ENCODE data around the gene LRRC72. TPM values are rescaled to one million over a fixed set of nuclear protein-coding genes. Genes with fewer than 3 reads are reported as not detected.

The LRRC72 gene
- total RNA-seq, 1 donor from 2014 or later, result not detected

DNA sequence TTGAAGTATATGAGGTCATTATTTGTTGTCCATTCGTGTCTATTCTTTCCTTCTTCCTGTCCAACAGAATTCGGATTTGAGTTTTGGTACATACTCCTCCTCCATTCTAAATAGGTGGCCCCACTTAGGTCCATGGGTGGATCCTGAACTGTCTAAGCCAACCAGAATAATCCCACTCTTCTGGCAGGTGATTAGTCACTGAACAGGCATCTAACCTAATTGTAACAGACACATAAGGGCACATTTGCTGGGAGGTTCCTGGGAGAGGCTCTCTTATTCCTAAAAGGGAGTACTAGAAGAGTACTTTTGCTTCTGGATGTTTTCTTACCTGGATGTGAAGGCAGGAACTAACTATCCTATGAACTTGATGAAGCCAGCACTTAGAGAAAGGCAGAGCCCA lies 16.8 kb downstream of the LRRC72 start:
- intact Hi-C loops (cut with DNase I), result no loop called here
- H3K4me3 ChIP-seq, result no peak overlapping the region
- ATAC-seq, result no peak

DNA sequence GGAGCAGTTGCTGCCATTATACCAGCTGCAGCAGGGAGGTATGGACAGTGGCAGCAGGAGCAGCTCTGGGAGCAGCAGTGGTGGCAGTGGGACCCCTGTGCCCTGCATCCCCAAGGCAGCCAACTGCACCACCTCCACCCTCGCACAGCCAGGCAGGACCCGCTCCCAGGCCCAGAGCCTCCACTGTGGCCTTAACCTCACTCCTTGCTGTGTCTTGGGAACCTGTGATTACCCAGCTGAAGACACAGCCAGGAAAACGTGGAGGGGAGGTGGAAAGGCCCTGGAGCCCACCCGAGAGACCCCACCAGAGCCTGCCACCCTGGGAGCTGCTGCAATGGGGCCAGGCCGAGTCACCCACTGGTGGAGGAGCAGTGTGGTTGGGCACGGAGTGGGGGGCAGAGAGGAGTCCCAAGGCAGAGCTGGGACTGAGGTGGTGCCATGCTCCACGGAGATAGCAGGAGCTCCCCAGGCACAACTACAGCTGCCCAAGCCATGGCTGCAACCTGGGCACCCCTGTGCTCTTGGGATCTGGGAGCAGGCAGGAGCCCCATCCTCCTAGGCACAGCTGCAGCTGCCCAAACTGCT lies 20.4 kb downstream of the LRRC72 start:
- Histone ChIP-seq H3K27ac (no peak overlapping the region), H3K27me3 (ENCODE audit: low read depth) (no peaks in the 10 kb centered on the region), H3K9me3 (no peaks in the 10 kb centered on the region), H3K4me1 (no peaks in the 10 kb centered on the region), H3K36me3 (no peaks in the 10 kb centered on the region), H3K4me3 (no peak overlapping the region)
- DNase-seq (no peak), ATAC-seq (peak in 1 of 2 donors; percentile 15)
- TF ChIP-seq, protein P1, sequence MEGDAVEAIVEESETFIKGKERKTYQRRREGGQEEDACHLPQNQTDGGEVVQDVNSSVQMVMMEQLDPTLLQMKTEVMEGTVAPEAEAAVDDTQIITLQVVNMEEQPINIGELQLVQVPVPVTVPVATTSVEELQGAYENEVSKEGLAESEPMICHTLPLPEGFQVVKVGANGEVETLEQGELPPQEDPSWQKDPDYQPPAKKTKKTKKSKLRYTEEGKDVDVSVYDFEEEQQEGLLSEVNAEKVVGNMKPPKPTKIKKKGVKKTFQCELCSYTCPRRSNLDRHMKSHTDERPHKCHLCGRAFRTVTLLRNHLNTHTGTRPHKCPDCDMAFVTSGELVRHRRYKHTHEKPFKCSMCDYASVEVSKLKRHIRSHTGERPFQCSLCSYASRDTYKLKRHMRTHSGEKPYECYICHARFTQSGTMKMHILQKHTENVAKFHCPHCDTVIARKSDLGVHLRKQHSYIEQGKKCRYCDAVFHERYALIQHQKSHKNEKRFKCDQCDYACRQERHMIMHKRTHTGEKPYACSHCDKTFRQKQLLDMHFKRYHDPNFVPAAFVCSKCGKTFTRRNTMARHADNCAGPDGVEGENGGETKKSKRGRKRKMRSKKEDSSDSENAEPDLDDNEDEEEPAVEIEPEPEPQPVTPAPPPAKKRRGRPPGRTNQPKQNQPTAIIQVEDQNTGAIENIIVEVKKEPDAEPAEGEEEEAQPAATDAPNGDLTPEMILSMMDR (IDR thresholded peaks at IDR 0.05), result no peak
- intact Hi-C loops (cut with DNase I), result no loop called here

More for the DNA sequence above, 16.8 kb downstream of the LRRC72 start:
- Histone ChIP-seq H3K27me3 (ENCODE audit: low read depth) (no peaks in the 10 kb centered on the region), H3K27ac (no peak overlapping the region), H3K9me3 (no peaks in the 10 kb centered on the region), H3K4me1 (no peaks in the 10 kb centered on the region), H3K36me3 (no peaks in the 10 kb centered on the region)
- TF ChIP-seq, protein P1 (IDR thresholded peaks at IDR 0.05), result no peak
- no peak for DNase-seq

DNA sequence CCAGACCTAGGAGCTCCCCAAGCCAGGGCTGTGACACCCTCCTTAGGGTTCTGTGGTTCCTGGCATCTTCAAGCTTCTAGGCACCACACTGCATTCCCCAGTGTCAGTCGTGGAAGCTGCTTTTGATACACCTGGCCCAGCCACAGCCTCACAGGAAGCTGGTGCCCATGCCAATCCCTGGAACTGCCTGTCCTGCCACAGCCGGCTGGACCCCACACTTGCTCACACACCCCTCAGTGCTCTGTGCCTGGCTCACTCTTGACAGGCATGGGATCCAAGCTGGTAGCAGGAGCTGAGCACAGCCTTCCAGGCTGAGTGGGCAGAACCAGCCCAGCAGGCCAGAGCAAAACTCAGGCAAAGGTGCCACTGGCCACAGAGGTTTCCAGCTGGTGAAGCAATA lies 21.8 kb downstream of the LRRC72 start:
- DNase-seq, result no peak
- Histone ChIP-seq H3K27ac (no peak overlapping the region), H3K36me3 (no peaks in the 10 kb centered on the region), H3K9me3 (no peaks in the 10 kb centered on the region), H3K27me3 (ENCODE audit: low read depth) (no peaks in the 10 kb centered on the region), H3K4me3 (no peak overlapping the region), H3K4me1 (no peaks in the 10 kb centered on the region)
- intact Hi-C loops (cut with DNase I), result no loop called here
- no peak for ATAC-seq
- TF ChIP-seq, protein P1 (IDR thresholded peaks at IDR 0.05), result no peak

DNA sequence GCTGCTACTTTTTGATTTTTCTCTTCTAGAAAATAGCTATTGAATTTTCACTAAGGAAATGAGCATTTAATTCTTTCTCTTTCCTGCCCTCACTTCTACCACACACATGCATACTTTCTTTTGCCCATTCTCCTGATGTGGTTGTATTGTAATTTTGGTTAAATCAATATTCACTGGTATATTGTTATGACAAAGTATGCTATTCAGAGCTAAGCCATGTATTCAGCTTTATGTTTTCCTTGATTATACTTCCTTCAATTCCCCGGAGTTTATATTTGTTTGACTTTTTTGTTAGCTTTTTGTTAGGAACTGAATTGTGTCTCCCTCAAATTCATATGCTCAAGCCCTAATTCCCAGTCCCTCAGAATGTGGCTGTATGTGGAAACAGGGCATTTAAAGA lies 24.0 kb downstream of the LRRC72 start:
- ATAC-seq (no peak), DNase-seq (no peak)
- Histone ChIP-seq H3K36me3 (no peaks in the 10 kb centered on the region), H3K4me3 (no peak overlapping the region), H3K27ac (no peak overlapping the region), H3K4me1 (no peaks in the 10 kb centered on the region), H3K27me3 (ENCODE audit: low read depth) (no peaks in the 10 kb centered on the region), H3K9me3 (no peaks in the 10 kb centered on the region)
- TF ChIP-seq, protein P1 (IDR thresholded peaks at IDR 0.05), result no peak
- intact Hi-C loops (cut with DNase I), result no loop called here

DNA sequence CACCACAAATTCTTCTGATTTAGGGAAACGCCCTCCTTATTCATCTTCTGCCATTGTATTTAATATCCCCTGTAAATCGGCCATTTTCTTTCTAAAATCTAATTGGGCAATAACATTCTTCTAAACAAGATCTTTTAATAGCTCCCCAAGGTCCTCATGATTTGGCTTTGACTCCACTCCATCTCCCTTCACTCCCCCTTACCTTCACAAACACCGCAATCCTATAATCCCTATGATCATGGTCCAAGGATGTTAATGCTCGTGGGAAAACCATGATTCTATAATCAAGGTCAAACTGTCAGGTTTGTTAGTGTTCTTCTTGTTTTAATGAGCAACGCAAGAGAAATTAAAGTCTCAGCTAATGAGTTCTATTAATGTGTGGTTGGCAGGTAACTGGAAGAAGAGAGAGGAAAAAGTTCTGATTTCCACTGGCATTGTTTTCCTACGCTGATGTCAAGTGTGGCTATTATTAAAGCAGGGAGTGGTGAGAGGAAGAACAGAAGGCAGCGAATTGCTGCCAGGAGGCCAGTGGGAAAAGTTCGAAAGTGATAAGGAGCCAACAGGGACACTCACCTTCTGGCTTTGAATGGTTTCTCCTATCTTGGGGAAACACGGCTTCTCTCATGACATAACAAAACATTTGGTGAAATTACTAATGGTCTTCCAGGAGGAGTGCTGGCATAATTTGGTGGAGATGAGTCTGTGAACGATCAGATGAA lies 28.1 kb downstream of the LRRC72 start:
- DNase-seq (no peak), ATAC-seq (no peak)
- Histone ChIP-seq H3K4me3 (no peak overlapping the region), H3K9me3 (no peaks in the 10 kb centered on the region), H3K27ac (no peak overlapping the region), H3K36me3 (no peaks in the 10 kb centered on the region), H3K27me3 (ENCODE audit: low read depth) (no peaks in the 10 kb centered on the region), H3K4me1 (no peaks in the 10 kb centered on the region)
- TF ChIP-seq, protein P1 (IDR thresholded peaks at IDR 0.05), result no peak
- intact Hi-C loops (cut with DNase I), result no loop called here
